Urinary bladder (tissue), 4 donors: Measurements from ENCODE around the gene TMEM30B. TPM values are rescaled to one million over a fixed set of nuclear protein-coding genes. Genes with fewer than 3 reads are reported as not detected.
A peak's percentile ranks its signal among the peaks of the same experiment; 100 is the strongest.

Experiments used
- DNase-seq: peaks from one replicate; pipeline ENCODE4 v3.0.0-alpha.2; 2015; ENCODE audit errors: extremely low spot score
- H3K27ac ChIP-seq: one replicate; pipeline ENCODE4 v1.5.1; 2013; ENCODE audit warnings: low read depth, mild to moderate bottlenecking, moderate library complexity
- H3K36me3 ChIP-seq: one replicate; pipeline ENCODE4 v1.6.1; 2013; ENCODE audit warnings: mild to moderate bottlenecking, moderate library complexity; ENCODE audit not compliant: insufficient read depth
- H3K4me1 ChIP-seq: one replicate; pipeline ENCODE4 v1.6.1; 2013; ENCODE audit warnings: mild to moderate bottlenecking, moderate library complexity; ENCODE audit not compliant: insufficient read depth
- H3K4me3 ChIP-seq: one replicate; pipeline ENCODE4 v1.5.1; 2013; ENCODE audit warnings: low read depth, low read length
- WGBS: extraction: QIAGEN DNeasy Blood & Tissue Kit; methylation state at CpG from one replicate; pipeline ENCODE4 v1.1.7; 2013; 5-methylcytosine and 5-hydroxymethylcytosine counted together
- polyA plus RNA-seq: library from polyadenylated mRNA; stranded (reverse); fragments of 200-250 nt; gene quantifications from one replicate; pipeline ENCODE4 v1.2.3, GENCODE V29; 2013
- total RNA-seq: library from RNA; depleted of rRNA; stranded (reverse); fragments of >200 nt; gene quantifications from one replicate; pipeline ENCODE4 v1.2.3, GENCODE V29; 2014
- donor health status: healthy with polysubstance abuse.
- donor health status: healthy.

TMEM30B gene, protein sequence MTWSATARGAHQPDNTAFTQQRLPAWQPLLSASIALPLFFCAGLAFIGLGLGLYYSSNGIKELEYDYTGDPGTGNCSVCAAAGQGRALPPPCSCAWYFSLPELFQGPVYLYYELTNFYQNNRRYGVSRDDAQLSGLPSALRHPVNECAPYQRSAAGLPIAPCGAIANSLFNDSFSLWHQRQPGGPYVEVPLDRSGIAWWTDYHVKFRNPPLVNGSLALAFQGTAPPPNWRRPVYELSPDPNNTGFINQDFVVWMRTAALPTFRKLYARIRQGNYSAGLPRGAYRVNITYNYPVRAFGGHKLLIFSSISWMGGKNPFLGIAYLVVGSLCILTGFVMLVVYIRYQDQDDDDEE
- total RNA-seq = 9.3 TPM
- 9.8 TPM for polyA plus RNA-seq

DNA sequence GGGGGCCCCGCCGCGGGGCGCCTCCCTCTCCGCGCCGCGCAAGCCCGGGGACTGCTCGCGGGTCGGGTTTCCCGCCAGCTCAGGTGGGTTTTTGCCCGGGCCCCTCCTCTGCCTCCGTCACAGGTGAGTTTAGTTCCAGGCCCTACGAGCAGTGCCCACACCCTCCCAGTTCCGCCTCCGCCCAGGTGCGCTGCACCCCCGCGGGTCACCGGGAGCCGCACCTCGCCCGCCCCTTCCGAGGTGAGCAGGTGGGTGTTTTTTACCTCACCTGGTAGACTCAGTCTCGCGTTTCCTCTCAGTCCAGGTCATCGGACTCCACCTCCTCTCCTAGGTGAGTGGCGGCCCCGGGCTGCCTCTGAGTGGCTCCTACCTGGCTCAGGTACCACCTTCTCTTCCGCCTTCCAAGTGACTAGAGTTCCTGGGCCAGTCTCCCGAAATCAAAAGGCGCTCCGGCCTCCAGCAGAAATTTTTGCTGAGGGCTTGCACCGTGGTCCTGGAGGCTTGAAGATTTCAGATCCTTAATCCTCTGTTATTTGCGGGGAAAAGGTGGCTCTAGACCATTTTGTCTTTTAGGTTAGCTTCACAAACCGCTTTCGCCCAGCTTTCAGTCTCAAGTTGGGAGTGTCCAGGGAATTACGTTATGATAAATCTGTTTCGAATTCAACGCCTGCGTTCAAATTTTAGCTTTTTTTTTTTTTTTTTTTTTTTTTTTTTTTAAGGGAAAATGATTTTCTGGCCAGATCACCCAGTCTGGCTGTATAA, at the start of gene TMEM30B:
Gene TMEM30B (minus strand): TSS at position 153 of the 762 bp plus-strand sequence. CDS start 191 bp downstream, outside the sequence.
- 23% methylated on average over 43 of the region's 43 CpGs for WGBS
- H3K4me1 ChIP-seq = no peaks in the 10 kb centered on the region
- DNase-seq = no peak
- peak within 1 kb of the TSS; percentile 41 for H3K4me3 ChIP-seq
- no peaks in the 10 kb centered on the region for H3K36me3 ChIP-seq
- peak within 1 kb of the TSS; percentile 87 for H3K27ac ChIP-seq

DNA sequence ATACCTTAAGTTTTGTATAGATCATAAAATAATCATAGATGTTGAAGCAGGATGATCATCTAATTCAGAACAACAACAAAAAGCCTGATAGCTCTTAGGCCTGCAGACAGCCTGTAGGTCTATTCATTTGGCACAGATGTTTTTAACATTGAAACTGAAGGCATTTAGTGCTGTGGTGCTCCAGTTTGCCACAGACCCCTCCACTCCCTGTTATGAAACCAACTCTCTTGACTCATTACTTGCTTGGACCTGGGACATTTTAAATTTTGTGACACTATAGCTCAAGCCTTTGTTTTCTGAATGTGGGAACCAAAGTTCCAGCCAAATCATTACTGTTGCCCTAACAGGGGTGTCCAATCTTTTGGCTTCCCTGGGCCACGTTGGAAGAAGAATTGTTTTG, 49.4 kb upstream of the TMEM30B start:
- 74% methylated on average over 1 of the region's 1 CpG for WGBS

DNA sequence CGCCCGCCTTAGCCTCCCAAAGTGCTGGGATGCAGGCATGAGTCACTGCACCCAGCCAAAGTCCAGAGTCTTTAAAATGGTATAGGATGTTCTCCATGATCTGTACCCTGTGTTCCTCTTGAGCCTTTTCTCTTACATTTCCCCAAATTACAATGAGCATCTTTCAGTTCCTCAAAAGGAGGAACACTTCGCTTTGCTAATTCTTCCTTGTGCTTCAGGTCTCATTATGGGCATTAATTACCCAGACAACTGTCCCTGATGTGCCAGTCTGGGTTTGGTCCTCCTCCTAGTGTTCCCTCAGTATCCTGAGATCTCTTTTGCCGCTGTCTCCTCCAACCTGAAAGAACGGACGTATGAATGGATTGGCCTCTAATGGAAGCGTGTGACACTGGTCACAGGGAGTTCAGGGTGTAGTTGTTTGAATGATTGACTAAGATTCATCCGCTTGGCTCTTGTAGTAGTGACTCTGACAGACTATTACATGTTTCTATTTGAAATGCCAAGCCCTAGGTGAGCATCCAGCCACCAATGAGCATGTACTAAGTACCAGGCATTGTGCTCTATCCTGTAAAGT, 48.4 kb upstream of the TMEM30B start:
- Histone ChIP-seq H3K4me1 (no peaks in the 10 kb centered on the region), H3K36me3 (no peaks in the 10 kb centered on the region), H3K4me3 (no peak overlapping the region), H3K27ac (no peak overlapping the region)
- no peak for DNase-seq
- 82% methylated on average over 8 of the region's 8 CpGs for WGBS

More for the DNA sequence above, 49.4 kb upstream of the TMEM30B start:
- Histone ChIP-seq H3K4me3 (no peak overlapping the region), H3K36me3 (no peaks in the 10 kb centered on the region), H3K4me1 (no peaks in the 10 kb centered on the region), H3K27ac (no peak overlapping the region)
- no peak for DNase-seq

DNA sequence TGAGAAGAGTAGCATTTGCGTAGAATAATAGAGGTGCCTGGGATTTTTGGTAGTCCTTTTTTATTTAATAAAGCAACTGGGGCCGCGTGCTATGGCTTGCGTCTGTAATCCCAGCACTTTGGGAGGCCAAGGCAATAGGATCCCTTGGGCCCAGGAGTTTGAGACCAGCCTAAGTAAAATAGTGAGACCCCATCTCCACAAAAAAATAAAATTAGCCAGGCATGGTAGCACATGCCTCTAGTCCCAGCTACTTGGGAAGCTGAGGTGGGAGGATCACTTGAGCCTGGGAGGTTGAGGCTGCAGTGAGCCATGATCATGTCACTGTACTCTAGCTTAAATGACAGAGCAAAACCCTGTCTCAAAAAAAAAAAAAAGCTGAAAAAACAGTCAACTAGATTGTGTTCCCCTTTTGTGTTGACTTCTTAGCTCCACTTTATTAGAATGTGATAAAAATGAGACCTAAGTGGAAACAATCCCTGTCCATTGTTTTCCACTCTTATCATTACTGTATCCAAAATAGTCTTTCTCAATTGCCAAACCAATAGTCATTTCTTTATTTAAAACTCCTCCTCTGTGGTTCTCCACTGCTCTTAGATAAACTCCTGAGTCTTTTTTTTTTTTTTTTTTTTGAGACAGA, 47.6 kb upstream of the TMEM30B start:
- H3K36me3 ChIP-seq = no peaks in the 10 kb centered on the region
- H3K4me3 ChIP-seq = no peak overlapping the region
- no peak for DNase-seq
- H3K4me1 ChIP-seq = no peaks in the 10 kb centered on the region
- H3K27ac ChIP-seq = no peak overlapping the region
- WGBS = 92% methylated on average over 4 of the region's 4 CpGs

DNA sequence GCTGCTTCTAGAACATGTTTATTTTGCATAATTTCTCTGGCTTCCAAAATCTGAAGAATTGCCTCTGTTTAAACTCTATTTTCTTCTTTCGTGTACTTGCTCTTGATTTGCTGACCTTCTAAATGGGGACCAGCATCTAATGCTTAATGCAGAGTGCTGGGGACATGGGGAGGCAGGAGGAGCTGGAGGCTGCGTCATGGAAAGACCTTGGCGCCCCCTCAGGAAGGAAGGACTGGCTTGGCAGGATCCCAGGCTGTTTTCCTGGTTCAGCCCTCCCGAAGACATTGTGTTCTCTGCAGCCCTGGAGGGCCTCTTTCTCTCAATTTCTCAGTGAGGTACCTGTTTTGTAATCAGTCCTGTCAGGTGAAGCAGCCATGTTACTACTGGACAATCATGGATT, 45.7 kb upstream of the TMEM30B start:
- H3K4me1 ChIP-seq = no peaks in the 10 kb centered on the region
- H3K4me3 ChIP-seq = no peak overlapping the region
- H3K27ac ChIP-seq = no peak overlapping the region
- WGBS = 31% methylated on average over 4 of the region's 4 CpGs
- no peak for DNase-seq
- no peaks in the 10 kb centered on the region for H3K36me3 ChIP-seq

DNA sequence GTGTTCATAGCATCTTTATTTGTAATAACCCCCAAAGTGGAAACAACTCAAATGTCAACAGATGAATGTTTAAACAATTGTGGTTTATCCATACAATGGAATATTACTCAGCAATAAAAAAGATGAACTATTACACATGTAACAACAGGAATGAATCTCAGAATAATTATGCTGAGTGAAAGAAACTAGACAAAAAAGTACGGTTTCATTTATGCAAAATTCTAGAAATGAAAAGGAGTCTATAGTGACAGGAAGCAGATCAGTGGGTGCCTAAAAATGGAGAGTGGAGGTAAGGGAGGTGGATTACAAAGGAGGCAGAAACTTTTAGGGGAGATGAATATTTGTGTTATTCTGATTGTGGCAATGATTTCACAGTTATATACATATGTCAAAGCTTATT, 45.0 kb upstream of the TMEM30B start:
- Histone ChIP-seq H3K36me3 (no peaks in the 10 kb centered on the region), H3K27ac (no peak overlapping the region), H3K4me1 (no peaks in the 10 kb centered on the region), H3K4me3 (no peak overlapping the region)
- WGBS = 93% methylated on average over 1 of the region's 1 CpG
- DNase-seq = no peak

DNA sequence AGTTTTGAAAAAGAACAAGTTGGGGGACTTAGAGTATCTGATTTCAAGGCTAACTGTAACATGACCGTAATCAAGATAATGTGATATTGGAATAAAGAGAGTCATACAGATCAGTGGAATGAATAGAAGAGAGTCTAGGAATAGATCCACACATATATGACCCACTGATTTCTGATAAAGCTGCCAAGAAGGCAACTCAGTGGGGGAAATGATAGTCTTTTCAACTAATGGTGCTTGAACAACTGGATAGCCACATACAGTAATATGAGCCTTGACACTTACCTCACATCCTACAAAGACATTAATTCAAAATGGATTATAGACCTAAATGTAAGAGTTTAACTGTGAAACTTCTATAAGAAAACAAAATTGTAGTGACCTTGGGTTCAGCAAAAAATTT, 44.0 kb upstream of the TMEM30B start:
- H3K4me1 ChIP-seq = no peaks in the 10 kb centered on the region
- no peaks in the 10 kb centered on the region for H3K36me3 ChIP-seq
- 79% methylated on average over 1 of the region's 1 CpG for WGBS
- H3K27ac ChIP-seq = no peak overlapping the region
- no peak overlapping the region for H3K4me3 ChIP-seq
- DNase-seq = no peak

DNA sequence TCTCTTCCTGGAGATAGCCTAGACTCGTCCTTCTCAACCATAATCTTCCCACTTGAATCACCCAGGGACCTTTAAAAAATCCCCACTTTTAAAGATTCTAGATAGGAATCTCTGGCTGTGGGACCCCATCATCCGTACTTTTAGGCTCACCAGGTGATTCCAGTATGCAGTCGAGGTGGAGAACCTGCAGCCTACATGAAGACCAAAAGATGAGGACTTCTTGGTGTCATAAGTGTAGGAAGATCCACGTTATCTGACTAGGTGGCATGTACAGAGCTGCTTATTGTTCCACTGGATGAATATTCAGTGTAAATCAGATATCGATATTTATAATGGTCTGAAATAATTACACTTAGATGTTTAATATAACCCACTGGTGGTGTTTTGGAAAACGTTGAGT, 42.8 kb upstream of the TMEM30B start:
- WGBS = 73% methylated on average over 6 of the region's 6 CpGs
- H3K36me3 ChIP-seq = no peaks in the 10 kb centered on the region
- H3K4me1 ChIP-seq = no peaks in the 10 kb centered on the region
- no peak overlapping the region for H3K27ac ChIP-seq
- no peak for DNase-seq
- H3K4me3 ChIP-seq = peak overlapping the region; percentile 21

DNA sequence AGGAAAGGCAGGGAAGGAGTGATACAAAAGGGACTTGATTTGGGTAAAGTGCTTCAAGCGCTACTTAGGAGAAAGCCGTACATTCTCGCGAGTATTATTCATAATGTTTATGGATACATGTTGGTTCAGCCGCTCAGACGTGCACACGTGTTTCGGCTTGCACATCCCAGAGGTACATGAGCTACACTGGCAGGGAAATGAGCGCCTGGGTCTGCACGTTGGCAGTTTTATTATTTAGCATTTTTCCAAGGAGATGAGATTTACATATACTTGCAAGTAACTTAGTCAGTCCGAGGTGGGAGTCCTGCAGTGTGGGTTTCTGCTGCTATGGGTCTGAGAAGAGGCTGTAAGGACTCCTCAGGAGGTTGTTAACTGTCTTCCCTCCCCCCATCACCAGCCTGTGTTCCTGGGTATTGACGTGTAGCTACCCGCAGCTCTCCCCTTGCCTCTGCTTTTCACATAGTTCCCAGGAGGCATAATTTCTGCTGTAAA, 41.7 kb upstream of the TMEM30B start:
- Histone ChIP-seq H3K4me1 (no peaks in the 10 kb centered on the region), H3K36me3 (no peaks in the 10 kb centered on the region), H3K27ac (peak overlapping the region; percentile 75), H3K4me3 (peak overlapping the region; percentile 39)
- no peak for DNase-seq
- 7% methylated on average over 13 of the region's 13 CpGs for WGBS

DNA sequence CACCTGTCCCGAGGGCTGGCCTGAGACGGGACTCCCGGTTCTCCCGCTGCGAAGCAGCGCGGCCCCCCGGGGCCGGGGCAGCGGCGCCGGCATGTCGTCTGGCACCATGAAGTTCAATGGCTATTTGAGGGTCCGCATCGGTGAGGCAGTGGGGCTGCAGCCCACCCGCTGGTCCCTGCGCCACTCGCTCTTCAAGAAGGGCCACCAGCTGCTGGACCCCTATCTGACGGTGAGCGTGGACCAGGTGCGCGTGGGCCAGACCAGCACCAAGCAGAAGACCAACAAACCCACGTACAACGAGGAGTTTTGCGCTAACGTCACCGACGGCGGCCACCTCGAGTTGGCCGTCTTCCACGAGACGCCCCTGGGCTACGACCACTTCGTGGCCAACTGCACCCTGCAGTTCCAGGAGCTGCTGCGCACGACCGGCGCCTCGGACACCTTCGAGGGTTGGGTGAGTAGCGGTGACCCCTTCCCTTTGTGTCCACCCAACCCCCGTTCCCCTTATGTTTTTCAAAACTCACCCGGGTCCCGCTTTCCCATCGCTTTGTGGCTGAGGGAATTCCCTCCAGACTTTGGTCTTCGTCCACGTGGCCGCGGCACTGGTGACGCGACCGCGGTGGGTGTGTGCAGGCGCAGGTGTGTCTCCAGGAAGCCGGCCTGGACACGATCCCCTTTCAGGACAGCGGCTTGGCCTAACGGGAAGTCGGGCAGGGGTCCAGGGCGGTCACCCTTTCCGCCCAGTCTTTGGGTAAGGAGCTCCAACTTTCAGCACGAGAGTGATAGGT, 41.1 kb upstream of the TMEM30B start:
- Histone ChIP-seq H3K4me1 (no peaks in the 10 kb centered on the region), H3K4me3 (peak overlapping the region; percentile 39), H3K36me3 (no peaks in the 10 kb centered on the region), H3K27ac (peak overlapping the region; percentile 75)
- DNase-seq = no peak
- WGBS = 2% methylated on average over 63 of the region's 63 CpGs

DNA sequence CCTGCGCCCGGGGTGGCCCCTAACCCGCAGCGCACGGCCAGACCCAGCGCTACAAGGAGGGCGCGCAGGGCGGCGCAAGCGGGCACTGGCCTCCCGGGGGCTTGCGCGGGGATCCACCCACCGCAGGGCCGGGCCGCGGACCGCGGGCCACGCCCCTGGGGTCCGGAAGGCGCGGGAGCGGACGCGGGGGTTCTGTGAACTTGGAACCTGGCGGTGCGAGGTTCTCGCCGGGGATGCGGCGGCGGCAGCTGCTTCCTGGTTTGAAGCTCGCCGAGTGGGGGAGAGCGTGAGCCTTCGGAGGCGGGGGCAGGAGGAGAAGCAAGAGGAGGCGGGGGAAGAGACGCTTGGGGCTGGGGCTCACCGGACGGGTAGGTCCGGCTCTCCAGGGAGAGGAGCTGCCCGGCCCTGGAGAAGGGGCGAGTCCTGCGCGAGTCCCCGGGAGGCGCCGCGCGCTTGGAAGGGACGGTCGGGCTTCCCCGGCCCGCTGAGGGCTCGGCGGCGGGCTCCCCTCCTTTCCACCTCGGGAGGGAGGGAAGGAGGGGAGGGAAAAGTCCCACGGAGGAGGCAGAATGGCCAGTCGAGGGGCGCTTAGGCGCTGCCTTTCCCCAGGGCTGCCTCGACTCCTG, 40.4 kb upstream of the TMEM30B start, which contains the start of gene PRKCH:
Gene PRKCH (plus strand): TSS at position 195 of the 626 bp plus-strand sequence. CDS start 523 bp downstream, outside the sequence.
- no peak for DNase-seq
- Histone ChIP-seq H3K36me3 (no peaks in the 10 kb centered on the region), H3K4me3 (peak within 1 kb of the TSS; percentile 39), H3K4me1 (no peaks in the 10 kb centered on the region), H3K27ac (peak within 1 kb of the TSS; percentile 75)
- WGBS = under 1% methylated on average over 66 of the region's 66 CpGs

DNA sequence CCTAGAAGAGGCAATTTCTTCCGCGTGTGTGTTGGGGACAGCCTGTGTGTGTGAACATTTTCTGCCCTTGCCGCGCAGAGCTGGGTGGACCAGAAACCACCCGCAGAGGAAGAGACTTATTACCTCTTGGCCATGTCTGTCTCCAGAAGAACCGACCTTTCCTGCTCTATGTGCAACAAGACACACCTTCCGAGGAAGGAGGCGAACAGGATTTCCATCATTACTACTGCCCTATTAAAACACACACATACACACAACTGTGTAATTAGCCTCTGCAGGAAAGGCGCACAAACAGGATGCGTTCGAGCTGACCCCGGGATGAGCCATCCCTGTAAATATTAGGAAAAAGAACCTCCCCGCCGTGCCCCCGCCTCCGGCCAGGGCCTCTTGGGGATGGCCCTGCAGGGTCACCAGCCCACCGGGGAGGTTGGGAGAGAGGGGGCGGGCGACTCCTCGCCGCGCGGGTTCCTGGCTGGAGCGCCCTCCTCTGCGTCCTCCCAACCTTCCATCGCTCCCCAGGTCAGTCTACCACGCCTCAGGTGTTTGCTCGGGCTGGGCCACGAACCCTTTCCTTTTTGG, 39.8 kb upstream of the TMEM30B start:
- 31% methylated on average over 29 of the region's 29 CpGs for WGBS
- no peaks in the 10 kb centered on the region for H3K4me1 ChIP-seq
- peak overlapping the region; percentile 75 for H3K27ac ChIP-seq
- H3K4me3 ChIP-seq = peak overlapping the region; percentile 39
- DNase-seq = no peak
- H3K36me3 ChIP-seq = no peaks in the 10 kb centered on the region
